ENCODE data around the gene KCNMB2. TPM values are rescaled to one million over a fixed set of nuclear protein-coding genes. Genes with fewer than 3 reads are reported as not detected.

The KCNMB2 gene
- total RNA-seq, 1 donor from 2014 or later, result not detected

DNA sequence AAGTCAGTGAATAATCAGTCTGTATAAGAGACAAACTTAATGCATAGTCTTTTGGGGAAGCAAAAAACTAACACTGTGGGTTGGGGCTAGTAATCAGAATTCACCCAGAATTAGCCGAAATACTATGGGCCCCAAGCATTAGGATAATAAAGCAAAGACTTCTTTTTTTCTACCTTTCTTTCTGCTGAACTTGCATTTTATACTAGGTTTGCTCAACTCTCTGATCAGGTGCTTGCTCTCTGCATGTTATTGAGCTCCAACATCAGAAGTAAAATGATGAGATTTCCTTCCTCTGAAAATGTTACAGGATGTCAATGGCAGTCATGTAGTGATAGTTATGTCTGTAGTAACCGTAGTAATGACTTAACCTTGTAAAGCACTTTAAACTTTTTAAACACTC lies 216.6 kb downstream of the KCNMB2 start:
- TF ChIP-seq, protein P1, sequence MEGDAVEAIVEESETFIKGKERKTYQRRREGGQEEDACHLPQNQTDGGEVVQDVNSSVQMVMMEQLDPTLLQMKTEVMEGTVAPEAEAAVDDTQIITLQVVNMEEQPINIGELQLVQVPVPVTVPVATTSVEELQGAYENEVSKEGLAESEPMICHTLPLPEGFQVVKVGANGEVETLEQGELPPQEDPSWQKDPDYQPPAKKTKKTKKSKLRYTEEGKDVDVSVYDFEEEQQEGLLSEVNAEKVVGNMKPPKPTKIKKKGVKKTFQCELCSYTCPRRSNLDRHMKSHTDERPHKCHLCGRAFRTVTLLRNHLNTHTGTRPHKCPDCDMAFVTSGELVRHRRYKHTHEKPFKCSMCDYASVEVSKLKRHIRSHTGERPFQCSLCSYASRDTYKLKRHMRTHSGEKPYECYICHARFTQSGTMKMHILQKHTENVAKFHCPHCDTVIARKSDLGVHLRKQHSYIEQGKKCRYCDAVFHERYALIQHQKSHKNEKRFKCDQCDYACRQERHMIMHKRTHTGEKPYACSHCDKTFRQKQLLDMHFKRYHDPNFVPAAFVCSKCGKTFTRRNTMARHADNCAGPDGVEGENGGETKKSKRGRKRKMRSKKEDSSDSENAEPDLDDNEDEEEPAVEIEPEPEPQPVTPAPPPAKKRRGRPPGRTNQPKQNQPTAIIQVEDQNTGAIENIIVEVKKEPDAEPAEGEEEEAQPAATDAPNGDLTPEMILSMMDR (IDR thresholded peaks at IDR 0.05), result no peak
- no peaks in the 10 kb centered on the region for H3K36me3 Mint-ChIP-seq (ENCODE audit: unreplicated experiment)
- no peak for DNase-seq (ENCODE audit: extremely low spot score, unreplicated experiment)
- H3K27ac Mint-ChIP-seq (ENCODE audit: unreplicated experiment), result no peak overlapping the region
- H3K4me1 Mint-ChIP-seq (ENCODE audit: unreplicated experiment), result peaks cover 9% of the 10 kb centered on the region
- peaks cover 7% of the 10 kb centered on the region for H3K27me3 Mint-ChIP-seq (ENCODE audit: unreplicated experiment)
- no peak overlapping the region for H3K4me3 Mint-ChIP-seq (ENCODE audit: unreplicated experiment)
- no peaks in the 10 kb centered on the region for H3K9me3 Mint-ChIP-seq (ENCODE audit: unreplicated experiment)

DNA sequence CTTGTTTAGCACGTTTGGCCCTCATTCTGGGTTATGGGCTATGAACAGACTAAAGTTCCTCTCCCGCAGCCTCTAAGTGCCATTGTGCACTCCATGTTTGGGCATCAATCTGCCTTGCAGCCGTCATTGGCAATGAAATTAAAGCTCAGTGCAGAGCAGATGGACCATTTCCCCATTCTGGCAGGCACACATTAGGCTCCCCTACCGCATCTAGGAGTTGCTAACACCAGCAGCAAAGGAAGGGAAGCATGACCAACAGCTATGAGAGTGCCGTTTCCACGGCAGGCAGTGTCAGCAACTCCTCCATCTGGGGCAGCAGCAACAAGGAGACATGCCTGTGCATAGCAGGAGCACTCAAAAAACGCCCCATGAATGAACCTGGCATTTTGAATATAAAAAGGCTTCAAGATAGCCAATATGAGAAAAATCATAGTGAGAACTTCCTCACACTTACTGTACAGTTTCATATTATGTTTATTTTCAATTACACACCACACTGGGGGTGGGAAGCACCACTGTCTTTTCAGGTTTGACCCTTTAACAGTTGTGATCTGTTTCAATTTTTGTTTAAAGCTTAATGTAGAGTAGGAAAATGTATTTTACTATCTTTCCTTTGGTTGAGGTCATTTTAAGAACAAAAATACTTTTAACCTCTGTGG lies 218.7 kb downstream of the KCNMB2 start:
- H3K4me1 Mint-ChIP-seq (ENCODE audit: unreplicated experiment), result peaks cover 9% of the 10 kb centered on the region
- H3K27me3 Mint-ChIP-seq (ENCODE audit: unreplicated experiment), result no peaks in the 10 kb centered on the region
- TF ChIP-seq, protein P1 (IDR thresholded peaks at IDR 0.05), result no peak
- no peak overlapping the region for H3K4me3 Mint-ChIP-seq (ENCODE audit: unreplicated experiment)
- DNase-seq (ENCODE audit: extremely low spot score, unreplicated experiment), result no peak
- H3K9me3 Mint-ChIP-seq (ENCODE audit: unreplicated experiment), result no peaks in the 10 kb centered on the region
- no peak overlapping the region for H3K27ac Mint-ChIP-seq (ENCODE audit: unreplicated experiment)
- H3K36me3 Mint-ChIP-seq (ENCODE audit: unreplicated experiment), result no peaks in the 10 kb centered on the region

DNA sequence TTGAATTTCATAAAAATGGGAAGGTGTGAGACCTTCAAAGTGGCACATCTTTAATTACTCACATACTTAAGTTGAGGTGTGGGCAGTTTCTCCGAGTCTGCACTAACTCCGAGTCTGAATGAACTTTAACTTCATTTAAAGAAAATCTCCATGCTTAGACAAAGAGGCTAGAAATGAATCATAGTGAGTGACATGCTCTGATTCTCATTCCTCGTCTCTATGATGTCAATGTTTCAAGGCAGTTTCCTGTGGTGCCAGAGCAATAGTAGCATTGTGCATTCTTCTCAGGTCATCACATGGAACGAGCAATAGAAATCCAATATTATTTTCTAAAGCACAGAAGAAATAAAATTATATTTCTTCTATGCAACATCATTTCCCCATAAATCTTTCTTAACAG lies 224.8 kb downstream of the KCNMB2 start:
- Mint-ChIP-seq H3K4me1 (ENCODE audit: unreplicated experiment) (no peaks in the 10 kb centered on the region), H3K27me3 (ENCODE audit: unreplicated experiment) (peaks cover 7% of the 10 kb centered on the region), H3K36me3 (ENCODE audit: unreplicated experiment) (no peaks in the 10 kb centered on the region), H3K9me3 (ENCODE audit: unreplicated experiment) (no peaks in the 10 kb centered on the region), H3K4me3 (ENCODE audit: unreplicated experiment) (no peak overlapping the region), H3K27ac (ENCODE audit: unreplicated experiment) (no peak overlapping the region)
- TF ChIP-seq, protein P1 (IDR thresholded peaks at IDR 0.05), result no peak
- DNase-seq (ENCODE audit: extremely low spot score, unreplicated experiment), result no peak

DNA sequence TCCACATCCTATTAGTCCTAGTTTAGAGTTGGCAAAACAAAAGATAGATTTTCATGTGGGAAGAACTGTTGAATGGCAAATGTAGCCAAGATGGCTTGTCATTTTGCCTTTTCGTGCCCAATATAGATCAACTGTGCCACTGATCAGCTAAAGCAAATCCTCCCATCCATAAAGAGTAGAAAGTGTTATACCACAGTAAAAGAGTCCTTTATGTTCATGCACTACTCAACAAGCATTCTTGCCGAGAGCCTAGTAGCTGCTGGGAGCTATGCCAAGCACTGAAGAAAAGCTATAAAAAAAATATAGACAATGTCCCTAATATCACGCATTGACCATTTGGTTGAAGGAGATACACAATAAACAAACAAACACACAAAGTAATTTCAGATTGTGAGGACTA lies 225.2 kb downstream of the KCNMB2 start:
- Mint-ChIP-seq H3K27me3 (ENCODE audit: unreplicated experiment) (peaks cover 7% of the 10 kb centered on the region), H3K4me3 (ENCODE audit: unreplicated experiment) (no peak overlapping the region), H3K27ac (ENCODE audit: unreplicated experiment) (no peak overlapping the region), H3K4me1 (ENCODE audit: unreplicated experiment) (no peaks in the 10 kb centered on the region), H3K9me3 (ENCODE audit: unreplicated experiment) (no peaks in the 10 kb centered on the region), H3K36me3 (ENCODE audit: unreplicated experiment) (no peaks in the 10 kb centered on the region)
- TF ChIP-seq, protein P1 (IDR thresholded peaks at IDR 0.05), result no peak
- DNase-seq (ENCODE audit: extremely low spot score, unreplicated experiment), result no peak

DNA sequence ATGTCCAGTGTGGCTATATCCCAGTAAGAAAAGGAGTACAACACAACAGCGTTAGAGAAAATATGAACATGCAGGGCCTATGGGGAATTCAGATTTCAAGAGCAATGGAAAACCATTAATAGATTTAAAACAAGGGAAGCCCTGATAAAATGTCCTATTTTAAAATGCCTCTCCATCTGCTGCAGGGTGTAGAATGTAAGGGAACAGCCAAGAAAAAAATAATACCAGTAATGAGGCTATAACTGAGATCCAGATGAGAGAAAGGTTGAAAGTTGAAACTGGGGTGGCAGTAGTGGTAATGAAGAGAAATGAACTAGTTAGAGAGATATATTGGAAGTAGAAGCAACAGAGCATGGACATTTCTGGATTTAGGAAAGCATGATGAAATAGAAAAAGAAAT lies 226.1 kb downstream of the KCNMB2 start:
- Mint-ChIP-seq H3K36me3 (ENCODE audit: unreplicated experiment) (no peaks in the 10 kb centered on the region), H3K27ac (ENCODE audit: unreplicated experiment) (no peak overlapping the region), H3K4me1 (ENCODE audit: unreplicated experiment) (no peaks in the 10 kb centered on the region), H3K27me3 (ENCODE audit: unreplicated experiment) (peaks cover 7% of the 10 kb centered on the region), H3K9me3 (ENCODE audit: unreplicated experiment) (no peaks in the 10 kb centered on the region), H3K4me3 (ENCODE audit: unreplicated experiment) (no peak overlapping the region)
- TF ChIP-seq, protein P1 (IDR thresholded peaks at IDR 0.05), result no peak
- DNase-seq (ENCODE audit: extremely low spot score, unreplicated experiment), result no peak

Data from osteocyte (in vitro differentiated cells).